Activated gamma-delta T cell treated with anti-CD3 and anti-CD28 coated beads, Interleukin-2, amount 50 U/mL, for 16 hours (primary cell): ENCODE measurements around the gene RGS2.

Experiments used
- DNase-seq: peaks from one replicate; pipeline ENCODE4 v3.0.0-alpha.2; 2020; ENCODE audit warnings: low read depth

Gene RGS2

DNA sequence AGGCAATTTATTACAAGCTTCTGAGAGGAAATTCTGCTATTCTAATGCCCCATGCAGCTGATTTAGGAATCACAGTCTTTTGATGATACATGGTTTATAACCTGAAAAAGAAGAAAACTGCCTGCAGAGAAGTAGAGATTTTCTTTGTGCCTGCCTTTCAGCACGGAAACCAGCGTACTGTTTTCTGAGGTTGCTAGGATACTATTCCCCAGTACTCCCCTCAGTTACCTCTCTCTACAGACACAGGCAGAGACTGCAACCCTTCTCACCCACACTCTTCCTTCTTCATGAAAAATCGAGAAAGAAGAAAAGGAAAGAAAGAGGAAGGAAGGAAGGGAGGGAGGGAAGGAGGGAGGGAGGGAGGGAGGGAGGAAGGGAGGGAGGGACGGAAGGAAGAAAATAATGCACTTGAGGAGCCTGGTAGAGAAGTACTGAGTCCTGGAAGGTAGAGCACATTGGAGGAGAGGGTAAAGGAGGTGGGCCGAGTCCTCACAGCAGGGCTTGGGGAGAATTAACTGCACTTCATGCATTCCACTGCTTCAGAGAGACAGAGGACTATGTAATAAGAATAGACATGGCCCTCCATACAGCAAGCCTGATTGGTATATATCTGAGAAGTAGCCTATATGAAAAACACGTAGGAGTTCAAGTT is 21.9 kb downstream of the RGS2 start:
- no peak for DNase-seq

GRCh38 chr1:192831706-192832355 is 23.0 kb downstream of the RGS2 start:
- DNase-seq = no peak

GRCh38 chr1:192832492-192832891 is 23.7 kb downstream of the RGS2 start:
- no peak for DNase-seq

DNA sequence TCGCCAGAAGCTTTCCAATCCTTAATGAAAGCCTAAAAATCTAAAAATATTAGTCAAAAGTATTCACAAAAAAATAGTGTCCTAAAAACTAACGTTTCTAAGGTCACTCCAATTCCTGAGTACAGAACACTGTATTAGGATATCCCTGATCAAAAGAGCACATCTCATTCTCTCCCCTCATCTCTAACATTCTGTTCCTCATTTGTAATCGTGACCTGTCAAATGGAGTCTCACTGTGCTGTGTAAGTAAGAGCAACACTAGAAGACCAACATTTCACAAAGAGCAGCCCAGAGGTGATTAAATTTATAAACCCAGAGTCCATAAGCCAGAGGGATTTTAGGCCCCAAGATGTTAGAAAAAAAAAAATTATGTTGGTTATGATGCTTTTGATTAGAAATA is 26.3 kb downstream of the RGS2 start:
- no peak for DNase-seq

DNA sequence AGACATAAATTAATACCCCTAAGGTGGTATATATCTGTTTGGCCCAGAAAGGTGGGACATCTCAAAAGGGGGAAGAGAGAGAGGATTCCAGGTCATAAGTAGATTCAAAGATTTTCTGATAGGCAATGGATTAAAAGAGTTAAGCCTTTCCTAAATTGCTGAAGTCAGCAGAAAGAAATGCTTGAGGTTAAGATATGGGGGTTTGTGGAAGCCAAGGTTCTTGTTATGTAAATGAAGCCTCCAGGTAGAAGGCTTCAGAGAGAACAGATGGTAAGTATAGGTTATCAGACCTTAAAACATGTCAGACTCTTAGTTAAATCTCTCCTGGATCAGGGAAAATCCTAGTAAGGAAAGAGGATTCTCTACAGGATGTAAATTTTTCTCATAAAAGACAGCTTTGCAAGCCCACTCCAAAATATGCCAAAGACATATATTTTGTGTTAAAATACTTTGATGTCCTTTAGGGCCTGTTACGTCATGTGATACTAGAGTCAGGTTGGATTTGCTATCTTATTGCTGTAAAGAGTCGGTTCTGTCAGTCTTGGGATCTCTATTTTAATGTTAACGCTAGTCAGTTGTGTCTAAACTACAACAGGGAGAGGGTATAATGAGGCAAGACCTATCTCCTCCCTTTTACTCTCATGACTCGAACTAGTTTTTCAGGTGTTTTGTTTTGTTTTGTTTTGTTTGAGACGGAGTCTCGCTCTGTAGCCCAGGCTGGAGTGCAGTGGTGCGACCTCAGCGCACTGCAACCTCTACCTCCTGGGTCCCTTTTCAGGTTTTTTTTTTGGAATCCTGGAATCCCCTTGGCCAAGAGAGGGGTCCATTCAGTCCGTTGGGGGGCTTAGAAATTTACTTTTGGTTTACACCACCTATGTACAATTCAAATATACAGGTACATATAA is 30.6 kb downstream of the RGS2 start:
- no peak for DNase-seq

DNA sequence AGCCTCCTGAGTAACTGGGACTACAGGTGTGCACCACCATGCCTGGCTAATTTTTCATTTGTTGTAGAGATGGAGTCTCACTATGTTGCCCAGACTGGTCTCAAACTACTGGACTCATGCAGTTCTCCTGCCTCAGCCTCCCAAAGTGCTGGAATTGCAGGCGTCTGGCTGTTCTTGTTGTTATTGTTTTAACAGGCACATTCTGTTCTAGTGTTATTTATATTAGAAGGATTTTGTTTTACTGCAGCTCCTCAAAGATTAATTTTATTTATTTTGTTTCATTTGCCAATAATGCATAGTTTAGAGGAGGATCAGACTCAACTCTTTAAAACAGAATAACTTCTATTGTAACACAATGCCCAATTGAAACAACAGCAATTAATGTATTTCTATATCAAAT is 35.5 kb downstream of the RGS2 start:
- DNase-seq = no peak

GRCh38 chr1:192846950-192847349 is 38.1 kb downstream of the RGS2 start:
- no peak for DNase-seq

GRCh38 chr1:192849011-192849410 is 40.2 kb downstream of the RGS2 start:
- DNase-seq = no peak

GRCh38 chr1:192849442-192849841 is 40.6 kb downstream of the RGS2 start:
- no peak for DNase-seq

- DNase-seq = no peak
Measured at GRCh38 chr1:192852001-192852947, 43.4 kb downstream of the RGS2 start.

DNA sequence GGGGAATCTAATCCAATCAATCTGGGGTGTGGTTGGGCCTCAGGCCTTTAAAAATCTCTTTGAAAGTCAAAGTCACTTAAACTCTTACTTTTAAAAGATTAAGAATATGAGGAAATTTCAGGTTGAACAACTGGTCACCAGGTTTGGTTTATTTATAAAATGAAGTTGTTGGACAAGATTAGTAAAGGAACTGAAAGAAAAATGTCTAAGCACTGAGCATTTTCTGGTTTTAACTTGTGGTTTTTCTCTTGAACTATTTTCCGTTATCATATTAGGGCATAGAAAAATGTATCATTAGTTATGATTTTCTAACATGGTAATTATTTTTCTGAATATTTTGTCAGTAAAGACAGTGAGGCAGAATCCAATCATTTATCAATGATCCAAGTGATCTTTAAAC is 49.6 kb downstream of the RGS2 start:
- no peak for DNase-seq

DNA sequence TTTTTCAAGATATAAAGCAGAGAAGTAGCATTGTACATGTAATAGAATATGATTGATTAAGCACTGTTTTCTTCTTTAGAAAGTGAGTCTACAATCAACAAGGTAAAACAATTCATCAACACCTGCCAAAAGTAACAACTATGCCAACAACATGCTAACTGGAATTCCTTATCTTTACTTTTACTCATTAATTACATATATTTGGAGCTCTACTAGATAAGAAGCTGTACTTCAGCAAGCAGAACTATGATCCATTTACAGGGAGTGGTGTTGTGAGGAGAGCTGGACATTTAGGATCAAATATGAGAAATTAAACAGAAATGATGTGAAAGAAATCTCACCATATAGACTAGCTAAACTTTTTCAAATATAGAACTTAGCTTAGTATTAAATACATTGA is 51.0 kb downstream of the RGS2 start:
- DNase-seq = no peak

- DNase-seq = no peak
Measured at GRCh38 chr1:192860478-192861185, 51.8 kb downstream of the RGS2 start.

- DNase-seq = no peak
Measured at GRCh38 chr1:192861860-192862259, 53.0 kb downstream of the RGS2 start.
